ENCODE measurements around the gene STYX.
A peak's percentile ranks its signal among the peaks of the same experiment; 100 is the strongest.

Gene STYX

GRCh38 chr14:52801014-52801712 is 71.2 kb downstream of the STYX start:
- TF ChIP-seq CTCF (conservative IDR thresholded peaks at IDR 0.05; ENCODE audit: low read length), result no peak
- no peak overlapping the region for H3K4me3 ChIP-seq (ENCODE audit: low read length)
- peak; percentile 76 for DNase-seq (ENCODE audit: low read depth)

GRCh38 chr14:52802597-52802996 is 72.6 kb downstream of the STYX start:
- no peak for TF ChIP-seq CTCF (conservative IDR thresholded peaks at IDR 0.05; ENCODE audit: low read length)
- no peak overlapping the region for H3K4me3 ChIP-seq (ENCODE audit: low read length)
- DNase-seq (ENCODE audit: low read depth), result peak; percentile 55

GRCh38 chr14:52806115-52806514 is 76.1 kb downstream of the STYX start:
- no peak for DNase-seq (ENCODE audit: low read depth)
- H3K4me3 ChIP-seq (ENCODE audit: low read length), result no peak overlapping the region
- no peak for TF ChIP-seq CTCF (conservative IDR thresholded peaks at IDR 0.05; ENCODE audit: low read length)

- no peak for TF ChIP-seq CTCF (conservative IDR thresholded peaks at IDR 0.05; ENCODE audit: low read length)
- no peak overlapping the region for H3K4me3 ChIP-seq (ENCODE audit: low read length)
- DNase-seq (ENCODE audit: low read depth), result no peak
These were observed 78.1 kb downstream of the STYX start for GRCh38 chr14:52808101-52808500.

- TF ChIP-seq CTCF (conservative IDR thresholded peaks at IDR 0.05; ENCODE audit: low read length), result no peak
- no peak overlapping the region for H3K4me3 ChIP-seq (ENCODE audit: low read length)
- DNase-seq (ENCODE audit: low read depth), result no peak
These were observed 91.9 kb downstream of the STYX start for GRCh38 chr14:52821805-52822250.

GRCh38 chr14:52824462-52824861 is 94.5 kb downstream of the STYX start:
- no peak for TF ChIP-seq CTCF (conservative IDR thresholded peaks at IDR 0.05; ENCODE audit: low read length)
- no peak for DNase-seq (ENCODE audit: low read depth)
- no peak overlapping the region for H3K4me3 ChIP-seq (ENCODE audit: low read length)

All from AG10803 (cell line).